HPDE6-E6E7 (cell line): ENCODE measurements around the gene RGS3.

Source experiments
- DNase-seq: peaks from one replicate; pipeline ENCODE4 v3.0.0; 2011; ENCODE audit warnings: missing footprints; ENCODE audit errors: extremely low spot score

Gene RGS3

DNA sequence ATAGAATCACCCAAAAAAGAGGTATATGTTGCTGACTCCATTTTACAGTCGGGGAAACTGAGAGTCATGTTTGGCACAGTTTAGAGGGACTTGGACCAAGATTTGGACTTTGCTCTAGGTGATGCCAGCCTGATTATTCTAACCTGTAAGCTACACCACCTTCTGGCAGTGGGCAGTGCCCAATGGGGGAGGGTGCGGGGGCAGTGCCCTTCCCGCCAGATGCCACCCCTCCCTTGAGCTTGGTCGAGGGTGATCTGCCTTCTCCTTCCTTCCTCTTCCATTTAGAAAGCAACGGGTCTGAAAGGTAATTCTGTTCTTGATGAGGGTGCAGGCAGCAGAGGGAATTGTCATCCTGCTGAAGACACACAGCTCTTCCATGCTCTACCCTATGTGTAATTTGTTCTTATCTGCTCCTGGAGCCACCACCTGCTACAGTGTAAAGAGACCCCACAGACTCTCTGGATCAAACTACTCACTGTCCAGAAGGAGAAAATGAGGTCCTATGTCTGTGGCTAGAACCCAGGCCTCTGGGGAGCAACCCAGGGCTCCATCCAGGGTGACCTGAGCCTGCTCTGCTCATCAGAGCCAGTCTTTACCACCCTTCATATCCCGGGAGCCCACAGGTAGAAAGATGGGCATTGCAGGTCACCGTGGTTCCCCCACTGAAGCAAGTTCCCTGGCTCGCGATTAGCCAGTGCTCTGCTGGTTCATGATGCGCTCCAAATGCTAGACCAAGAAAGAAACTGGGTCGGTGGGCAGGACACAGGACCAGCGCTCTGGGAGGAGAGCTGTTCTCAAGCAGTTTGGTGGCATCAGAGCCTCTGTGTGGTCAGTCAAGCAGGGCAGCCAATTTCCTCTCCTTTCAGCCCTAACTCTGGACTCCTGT is 156.2 kb downstream of the RGS3 start:
- no peak for DNase-seq

DNA sequence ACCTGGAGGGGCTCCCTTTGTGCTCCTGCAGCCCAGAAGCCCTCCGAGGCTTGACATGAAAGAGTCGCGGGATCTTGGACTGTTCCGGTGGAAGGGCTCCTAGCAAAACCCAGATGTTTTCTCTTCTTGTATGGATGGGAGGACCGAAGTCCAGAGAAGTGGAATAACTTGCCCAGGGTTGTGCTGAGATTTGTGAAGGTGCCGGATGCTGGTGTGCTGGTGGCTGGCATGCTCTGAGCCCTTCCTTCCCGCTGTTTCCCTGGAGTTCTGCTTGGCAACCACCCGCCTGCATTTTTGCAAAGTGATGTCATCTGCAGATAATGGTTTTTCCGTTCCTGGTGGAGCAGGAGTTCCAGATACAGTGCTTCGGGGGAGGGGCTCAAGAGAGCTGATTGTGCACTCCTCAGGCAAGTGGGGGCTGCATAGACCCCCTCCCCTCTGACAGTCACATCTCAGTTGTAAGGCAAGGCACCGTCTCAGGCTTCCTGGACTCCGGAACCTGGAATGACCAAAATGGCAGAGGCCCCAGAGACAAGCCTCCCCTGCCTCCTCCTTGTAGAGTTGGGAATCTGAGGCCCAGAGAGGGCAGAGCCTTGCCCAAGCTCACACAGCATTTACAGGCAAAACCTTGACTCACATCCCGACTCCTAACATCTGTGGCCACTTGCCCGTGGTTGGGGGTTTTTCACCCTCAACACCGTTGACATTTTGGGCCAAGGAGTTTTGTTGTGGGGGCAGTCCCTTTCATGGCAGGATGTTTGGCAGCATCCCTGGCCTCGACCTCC is 157.0 kb downstream of the RGS3 start:
- peak; percentile 84 for DNase-seq

DNA sequence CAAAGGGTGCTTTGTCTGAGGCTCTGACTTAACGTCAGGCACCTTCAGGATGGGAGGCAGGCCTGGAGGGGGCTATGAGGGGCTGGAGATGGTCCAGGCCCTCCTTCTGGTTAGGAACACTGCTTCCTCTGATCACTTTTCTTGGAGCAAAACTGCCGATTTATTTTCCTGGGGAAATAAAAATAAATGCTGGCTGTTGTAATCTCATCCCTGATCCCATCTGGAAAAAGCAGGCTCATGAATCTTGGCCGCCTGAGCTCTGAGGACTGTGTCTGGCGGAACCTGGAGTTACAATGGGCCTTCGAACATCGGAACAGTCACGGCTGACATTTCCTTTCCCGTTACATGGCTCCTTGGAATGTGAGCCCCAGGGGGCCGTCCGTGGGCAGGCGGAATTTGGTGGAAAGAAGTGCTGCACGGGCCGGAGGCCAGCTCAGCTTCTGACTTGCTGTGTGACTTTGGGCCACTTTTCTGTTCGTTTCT is 157.8 kb downstream of the RGS3 start:
- DNase-seq, result no peak

DNA sequence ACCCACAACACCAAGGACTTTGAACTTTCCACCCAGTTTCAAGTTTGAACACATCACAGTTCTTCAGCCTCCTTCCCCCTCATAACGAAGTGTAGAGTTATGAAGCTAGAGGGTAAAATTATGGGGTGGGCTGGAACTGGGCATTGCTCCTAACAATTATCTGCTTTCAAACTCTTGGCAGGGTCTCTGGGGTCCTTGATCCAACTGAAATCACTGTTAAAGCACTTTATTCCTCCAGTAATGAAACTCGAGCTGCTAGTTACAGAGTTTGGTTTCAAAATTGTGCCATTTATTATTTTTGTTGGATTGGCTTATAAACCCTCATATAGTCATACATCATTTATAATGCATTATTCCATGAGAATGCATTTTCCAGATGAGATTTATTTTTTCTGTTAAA is 158.5 kb downstream of the RGS3 start:
- DNase-seq, result no peak

DNA sequence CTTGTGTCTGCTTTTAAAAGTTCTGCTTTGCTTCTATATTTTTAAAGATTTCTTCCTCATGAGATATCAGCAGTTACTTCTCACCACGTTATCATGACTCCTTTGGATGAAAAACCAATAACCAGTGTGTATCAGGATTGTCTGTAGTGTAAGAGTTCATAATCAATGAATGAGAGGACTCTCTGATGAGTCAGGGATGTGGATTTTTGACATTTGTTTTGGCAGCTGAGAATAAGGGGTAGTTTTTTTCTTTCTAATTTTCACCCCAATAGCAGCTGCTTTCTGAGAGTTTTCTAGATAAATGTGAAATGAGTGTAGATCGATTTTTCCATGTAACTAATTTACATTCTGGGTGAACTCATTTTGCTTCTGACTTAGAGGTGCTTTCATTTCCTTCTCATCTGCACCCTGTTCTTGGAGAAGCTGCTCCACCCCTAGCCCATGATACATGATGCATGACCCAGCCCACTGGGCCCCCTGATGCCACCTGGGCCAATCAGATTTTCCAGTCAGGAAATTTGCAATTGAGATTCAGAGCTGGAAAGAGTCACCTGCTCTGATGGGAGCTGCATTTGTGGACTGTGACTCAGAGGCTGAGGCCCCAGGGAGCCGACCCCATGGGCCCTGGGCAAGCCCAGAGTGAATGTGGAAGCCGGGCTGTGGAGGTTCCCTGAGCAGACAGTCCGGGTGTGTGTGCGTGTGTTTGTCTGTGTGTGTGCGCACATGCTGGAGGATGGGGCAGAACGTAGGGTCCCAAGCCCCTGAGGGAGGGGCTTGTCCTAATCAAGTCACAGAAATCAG is 159.3 kb downstream of the RGS3 start:
- DNase-seq, result peak; percentile 86

DNA sequence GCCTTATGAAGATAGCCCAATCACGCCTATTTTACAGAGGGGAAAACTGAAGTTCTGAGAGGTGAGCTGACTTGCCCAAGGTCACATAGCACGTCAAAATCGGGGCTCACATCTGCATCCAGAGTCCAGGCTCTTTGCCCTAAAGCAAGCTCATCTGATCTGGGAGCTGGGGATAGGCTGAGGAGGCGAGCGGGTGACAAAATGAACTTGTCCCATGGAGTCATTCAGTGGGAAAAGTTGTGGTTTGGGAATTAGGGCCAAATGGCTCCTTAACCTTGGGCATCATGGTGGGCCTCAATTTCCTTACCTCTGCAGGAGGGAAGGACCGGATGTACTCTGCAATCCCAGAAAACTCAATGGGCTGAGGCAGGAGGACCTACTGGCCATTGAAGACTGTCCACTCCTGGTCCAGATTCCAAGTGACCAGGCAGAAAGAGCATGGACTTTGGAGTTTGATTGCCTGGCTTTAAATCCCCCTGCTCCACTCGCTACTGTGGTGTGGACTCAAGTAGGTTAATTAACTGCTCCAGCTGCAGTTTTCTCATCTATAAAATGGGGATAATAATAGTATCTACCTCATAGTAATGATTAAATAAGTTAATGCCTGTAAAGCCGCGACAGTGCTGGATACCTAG is 160.4 kb downstream of the RGS3 start:
- DNase-seq, result no peak

DNA sequence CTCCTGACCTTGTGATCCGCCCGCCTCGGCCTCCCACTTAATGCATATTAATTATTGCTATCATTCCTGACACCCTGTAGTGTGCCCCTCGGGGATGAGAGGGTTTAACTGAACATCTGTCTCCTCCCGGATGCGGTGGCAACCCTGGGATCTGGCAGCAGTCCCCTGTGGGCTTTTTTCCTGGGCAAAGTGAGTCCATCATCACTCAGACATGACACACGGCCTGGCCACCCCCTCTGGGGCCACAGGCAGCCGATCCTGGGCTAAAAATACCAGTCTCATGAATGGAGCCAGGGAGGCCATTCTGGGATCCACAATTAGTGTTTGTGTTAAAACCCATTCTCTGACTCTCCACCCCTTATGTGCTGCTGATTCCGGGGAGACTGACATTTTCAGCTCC is 161.2 kb downstream of the RGS3 start:
- DNase-seq, result no peak

DNA sequence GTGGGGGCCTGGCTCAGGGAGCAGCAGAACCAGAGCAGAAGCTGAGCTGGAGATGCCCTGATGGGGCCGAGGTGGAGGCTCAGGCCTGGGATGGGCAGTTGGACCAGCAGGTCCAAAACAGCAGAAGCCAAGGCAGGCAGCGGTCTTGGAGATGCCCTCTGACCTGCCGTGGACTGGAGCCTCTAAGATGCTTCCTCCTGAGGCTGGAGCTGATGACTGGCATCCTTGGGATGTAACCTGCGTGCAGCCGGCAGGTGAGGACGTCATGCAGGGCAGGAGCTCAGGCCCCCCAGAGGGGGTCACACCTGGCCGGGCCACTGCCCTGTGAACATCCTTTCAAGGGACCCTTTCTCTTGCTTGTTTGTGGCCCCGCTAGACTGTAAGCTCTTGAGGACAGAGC is 162.0 kb downstream of the RGS3 start:
- no peak for DNase-seq

DNA sequence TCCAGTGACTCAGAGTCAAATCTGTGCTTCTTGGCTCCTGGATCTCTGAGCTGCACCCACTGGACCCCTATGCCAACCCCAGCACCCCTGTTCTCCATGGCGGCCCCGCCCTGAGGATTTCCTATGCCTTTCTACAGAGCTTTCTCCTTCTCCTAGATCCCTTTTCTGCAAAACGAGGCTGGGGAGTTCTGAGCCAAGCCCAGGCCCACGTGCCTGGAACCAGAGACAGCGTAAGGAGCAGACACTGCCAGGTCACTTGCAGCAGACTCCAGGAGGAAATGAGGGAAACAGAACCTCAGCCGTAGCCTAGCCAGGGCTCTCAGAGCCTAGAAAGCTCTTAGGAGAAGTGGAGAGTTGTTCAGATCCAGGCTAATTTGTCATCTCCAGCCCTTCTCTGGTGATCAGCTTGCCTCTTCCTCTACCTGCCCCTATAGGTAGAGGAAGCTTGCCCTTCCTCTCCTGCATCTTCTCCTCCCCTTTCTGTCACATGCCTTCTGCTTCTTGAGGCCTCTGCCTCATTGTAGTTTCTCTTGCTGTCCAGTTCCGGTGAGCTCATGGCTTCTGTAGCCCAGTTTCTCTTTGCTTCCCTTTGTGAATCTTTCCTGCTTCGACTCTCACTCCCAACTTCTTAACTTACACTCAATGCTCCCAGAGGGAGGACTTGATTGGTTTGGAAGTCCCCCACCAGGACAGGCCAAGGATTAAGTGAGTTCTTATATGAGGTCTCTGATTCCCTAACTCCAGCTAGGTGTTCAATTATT is 163.4 kb downstream of the RGS3 start:
- DNase-seq, result no peak

DNA sequence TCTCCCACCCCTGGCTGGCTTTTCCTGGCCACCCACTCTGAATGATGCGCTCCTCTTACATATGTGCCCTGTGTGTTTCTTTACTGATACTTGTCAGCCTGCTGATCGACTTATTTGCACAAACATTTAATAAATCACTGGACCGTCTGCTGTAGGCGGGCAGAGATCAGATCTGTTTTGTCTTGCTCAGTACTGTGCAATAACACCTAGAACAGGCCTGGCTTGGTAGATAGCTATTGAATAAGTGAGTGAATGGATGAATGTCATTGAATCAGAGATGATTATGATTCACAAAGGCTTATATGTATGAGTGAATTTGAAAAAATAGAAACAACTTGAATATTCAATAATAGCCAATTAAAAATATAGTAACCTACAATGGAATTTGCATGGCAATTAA is 165.1 kb downstream of the RGS3 start:
- DNase-seq, result no peak

DNA sequence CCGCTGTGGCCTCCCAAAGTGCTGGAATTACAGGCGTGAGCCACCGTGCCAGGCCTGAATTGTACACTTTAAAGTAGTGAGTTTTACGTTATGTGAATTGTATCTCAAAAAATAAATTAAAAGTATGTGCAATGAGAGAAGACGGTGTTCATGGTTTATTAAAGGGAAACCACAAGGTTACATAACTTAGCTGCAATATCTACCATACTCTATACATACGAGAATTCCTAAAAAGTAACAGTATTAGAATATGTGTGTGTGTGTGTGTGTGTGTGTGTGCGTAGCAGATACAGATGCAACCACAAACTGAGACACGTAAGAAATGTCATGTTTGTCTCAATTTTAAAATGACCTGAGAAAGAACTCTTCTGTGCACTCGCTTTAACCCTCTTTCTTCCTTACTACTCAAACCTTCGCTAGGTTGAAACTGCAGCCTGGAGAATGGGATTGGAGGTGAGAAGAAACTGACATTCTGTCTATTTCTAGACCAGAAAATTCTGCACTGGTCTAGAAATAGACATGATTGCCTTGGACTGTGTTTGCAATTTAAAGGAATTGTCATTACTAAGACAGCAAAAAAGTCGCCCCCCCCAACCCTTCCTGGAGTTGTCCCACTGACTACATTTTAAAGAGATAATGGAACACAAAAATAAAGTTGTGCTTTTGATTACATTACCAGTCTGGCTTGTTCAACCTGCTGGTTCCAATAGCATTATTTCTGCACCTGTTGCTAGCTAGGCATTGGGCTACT is 167.0 kb downstream of the RGS3 start:
- no peak for DNase-seq

DNA sequence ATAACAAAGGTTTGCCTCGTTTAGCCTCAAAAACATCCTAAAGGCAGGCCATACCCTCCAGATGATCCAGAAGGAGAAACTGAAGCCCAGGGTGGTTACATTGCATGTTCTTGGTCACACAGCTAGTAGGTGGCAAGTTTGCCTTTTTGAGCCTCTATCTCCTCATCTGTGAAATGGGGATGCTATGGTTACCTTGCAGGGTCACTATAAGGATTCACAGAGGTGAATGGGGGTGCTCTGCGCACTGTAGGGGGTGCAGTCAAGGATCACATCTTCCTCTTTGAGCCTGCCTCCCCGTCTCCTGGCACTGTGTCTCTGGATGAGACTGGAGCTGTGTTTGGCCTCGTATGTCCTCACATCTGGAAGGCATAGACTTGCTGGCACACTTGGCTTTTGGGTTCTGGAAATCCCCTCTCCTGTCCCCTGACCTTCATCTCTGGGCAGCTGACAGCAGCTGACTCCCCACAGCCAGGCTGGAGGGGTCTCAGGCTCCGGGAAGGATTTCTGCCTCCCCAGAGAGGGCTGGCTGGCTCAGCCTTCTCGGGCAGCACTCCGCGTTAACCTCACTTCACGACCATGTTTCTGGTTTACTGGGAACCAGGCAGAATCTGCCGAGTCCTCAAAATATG is 167.7 kb downstream of the RGS3 start:
- DNase-seq, result no peak

DNA sequence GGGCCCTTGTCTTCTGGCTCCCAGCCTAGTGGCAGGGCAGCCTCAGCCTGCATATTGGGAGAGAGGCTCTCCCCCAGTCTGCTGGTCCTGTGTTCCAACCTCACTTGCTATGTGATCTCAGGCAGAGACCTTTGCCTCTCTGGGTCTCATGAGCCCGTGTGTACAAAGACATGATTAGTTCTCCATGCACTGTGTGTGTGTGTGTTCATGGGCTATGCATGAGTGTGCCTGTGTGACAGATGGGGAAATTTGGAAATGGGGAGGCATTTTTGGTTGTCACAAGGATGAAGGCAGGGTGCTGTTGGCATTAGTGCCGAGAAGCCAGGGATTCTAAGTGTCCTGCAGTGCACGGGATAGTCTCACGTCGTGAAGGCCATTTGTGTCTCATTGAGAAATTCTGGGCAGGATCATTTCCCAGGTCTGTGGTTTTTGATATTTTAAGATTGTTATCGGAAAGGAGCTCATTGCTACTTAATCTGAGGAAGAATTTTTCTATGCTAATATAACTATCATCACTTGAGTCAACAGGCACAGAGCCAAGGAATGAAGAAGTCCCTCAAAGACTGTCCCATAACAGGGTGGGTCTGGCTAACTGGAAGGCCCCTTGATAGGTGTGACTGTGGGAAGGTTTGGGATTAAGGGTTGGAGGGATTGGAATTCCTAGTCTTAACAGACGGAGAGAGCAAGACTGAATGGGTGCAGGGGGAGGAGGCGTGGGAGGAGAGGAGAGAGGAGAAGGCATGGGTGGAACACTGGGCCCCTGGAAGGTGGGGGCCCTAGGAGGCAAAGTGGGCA is 168.5 kb downstream of the RGS3 start:
- DNase-seq, result no peak

DNA sequence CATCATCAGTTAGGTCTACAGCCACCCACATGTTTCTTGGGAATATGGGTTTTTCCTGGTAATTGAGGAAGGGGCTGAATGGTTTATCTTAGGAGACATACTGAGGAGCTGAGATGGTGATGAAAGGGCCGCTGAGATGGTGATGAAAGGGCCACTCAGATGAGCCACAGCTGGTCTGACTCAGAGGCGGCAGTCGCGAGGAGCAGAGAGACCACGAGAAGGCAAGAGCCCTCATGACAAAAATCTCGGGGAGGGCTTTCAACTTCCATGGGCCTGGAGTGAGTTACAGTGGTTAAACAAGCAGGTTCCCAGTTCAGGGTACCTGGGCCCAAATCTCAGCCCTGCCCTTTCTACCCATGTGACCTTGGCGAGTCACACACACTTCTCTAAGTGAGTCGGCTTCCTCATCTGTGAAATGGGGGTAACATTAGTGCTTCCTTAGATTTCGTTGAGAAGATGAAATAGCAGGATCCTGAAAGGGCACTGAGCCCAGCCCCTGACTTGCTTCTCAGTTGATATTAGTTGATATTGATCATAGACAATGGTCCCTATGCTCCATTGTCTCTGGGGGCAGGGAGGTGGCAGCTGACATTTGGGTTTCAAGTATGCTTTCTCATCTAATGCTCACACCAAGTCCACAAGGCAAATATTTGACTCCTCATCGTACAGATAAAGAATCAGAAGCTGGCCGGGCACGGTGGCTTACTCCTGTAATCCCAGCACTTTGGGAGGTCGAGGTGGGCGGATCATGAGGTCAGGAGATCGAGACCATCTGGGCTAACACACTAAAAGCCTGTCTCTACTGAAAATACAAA is 169.5 kb downstream of the RGS3 start:
- no peak for DNase-seq

DNA sequence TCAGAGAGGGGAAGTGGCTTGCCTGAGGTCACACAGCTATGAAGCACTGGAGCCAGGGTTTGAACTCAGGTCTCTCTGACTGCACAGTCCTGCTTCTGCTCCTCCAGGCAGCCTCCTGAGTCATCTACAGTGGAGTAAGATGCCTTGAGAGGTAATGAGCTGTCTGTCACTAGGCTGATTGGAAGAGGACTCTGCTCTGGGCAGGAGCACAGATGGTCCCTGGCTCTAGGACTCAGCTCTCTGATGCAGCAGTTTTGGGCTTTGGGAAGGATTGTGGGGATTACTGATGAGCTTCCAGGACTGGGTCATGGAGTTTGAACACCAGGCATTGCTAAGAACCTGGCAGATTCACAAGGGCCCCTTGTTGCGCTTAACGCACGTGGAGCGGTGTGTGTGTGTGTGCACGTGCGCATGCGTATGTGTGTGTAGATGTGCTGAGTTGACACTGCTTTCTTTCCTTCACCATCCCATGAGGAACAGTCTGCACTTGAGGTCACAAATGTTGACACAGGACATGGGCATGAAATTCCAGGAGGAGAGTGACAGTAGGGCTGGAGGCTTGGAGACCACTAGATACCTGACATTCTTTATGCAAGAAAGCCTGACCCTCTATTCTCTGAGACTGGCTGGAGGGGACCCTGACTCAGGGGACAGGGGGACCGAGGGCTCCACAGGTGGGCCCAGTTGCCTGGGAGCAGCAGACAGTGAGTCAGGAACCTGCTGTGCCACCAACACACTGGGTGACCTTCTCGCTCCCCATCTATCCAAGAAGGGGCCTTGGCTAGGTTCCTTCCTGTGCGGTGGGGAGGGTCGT is 170.5 kb downstream of the RGS3 start:
- no peak for DNase-seq

DNA sequence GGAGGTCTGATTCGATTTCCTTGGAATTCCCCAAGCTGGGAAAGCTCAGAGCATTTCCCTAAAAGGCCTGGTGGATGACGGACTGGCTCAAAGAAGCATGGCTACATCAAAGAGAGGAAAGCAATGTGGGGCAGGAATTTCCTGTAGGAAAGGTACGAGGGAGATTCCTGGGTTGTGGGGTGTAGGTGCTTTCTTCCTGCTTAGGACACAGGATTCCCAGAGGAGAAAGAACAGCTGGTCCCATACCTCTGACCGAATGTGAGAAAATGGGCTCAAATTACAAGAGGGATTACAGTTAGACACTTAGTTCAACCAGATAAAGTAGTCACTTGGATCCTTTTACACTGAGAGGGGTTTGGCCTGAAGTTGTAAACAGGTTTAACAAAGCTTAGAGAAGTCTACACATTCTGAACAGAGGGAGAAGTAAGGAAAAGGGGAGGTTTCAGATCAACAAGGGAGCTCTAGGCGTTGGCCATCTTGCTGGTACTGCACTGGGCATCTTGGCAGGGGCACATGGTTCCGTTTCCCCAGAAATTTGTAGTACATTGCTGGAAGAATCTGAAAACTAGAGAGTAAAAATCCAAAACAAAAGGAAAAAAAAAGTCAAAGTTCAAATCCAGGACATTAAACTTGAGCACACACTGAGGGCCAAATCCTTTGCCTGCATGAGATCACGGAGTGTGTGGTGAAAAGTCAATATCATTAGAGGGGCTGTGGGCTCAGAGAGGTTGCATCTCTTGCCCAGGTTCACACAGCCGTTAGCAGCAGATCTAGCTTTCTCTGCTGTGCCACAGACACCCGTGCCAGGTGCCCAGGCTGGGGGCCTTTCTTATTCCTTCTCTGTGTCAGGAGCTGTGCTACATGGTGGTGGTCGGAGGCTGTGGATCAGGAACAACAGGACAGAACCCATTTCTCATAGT is 171.3 kb downstream of the RGS3 start:
- DNase-seq, result no peak
